Right renal pelvis (tissue), 4 donors: ENCODE measurements around the gene TMBIM6. TPM values are rescaled to one million over a fixed set of nuclear protein-coding genes. Genes with fewer than 3 reads are reported as not detected.
A peak's percentile ranks its signal among the peaks of the same experiment; 100 is the strongest.
"Not testable (repeated sequence)": the region's sequence is repeated elsewhere in the genome, so short reads cannot be mapped to it uniquely, and the experiment has no call there.

ENCODE experiments used
- DNase-seq, 4 donors: peaks; one replicate each; pipeline ENCODE4 v3.0.0-alpha.2; 2013; ENCODE audit warnings: low read depth in 4 of 4, low spot score in 3 of 4, missing footprints in 1 of 4
- polyA plus RNA-seq, 4 donors: library from polyadenylated mRNA; unstranded; fragments of 120-200 nt; gene quantifications; one replicate each; pipeline ENCODE4 v1.2.1, GENCODE V29; 2013; ENCODE audit not compliant: insufficient read length in 4 of 4

TMBIM6 gene, protein sequence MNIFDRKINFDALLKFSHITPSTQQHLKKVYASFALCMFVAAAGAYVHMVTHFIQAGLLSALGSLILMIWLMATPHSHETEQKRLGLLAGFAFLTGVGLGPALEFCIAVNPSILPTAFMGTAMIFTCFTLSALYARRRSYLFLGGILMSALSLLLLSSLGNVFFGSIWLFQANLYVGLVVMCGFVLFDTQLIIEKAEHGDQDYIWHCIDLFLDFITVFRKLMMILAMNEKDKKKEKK
- polyA plus RNA-seq = 100 to 1,000 TPM; 770 to 908 (median 840) TPM

DNA sequence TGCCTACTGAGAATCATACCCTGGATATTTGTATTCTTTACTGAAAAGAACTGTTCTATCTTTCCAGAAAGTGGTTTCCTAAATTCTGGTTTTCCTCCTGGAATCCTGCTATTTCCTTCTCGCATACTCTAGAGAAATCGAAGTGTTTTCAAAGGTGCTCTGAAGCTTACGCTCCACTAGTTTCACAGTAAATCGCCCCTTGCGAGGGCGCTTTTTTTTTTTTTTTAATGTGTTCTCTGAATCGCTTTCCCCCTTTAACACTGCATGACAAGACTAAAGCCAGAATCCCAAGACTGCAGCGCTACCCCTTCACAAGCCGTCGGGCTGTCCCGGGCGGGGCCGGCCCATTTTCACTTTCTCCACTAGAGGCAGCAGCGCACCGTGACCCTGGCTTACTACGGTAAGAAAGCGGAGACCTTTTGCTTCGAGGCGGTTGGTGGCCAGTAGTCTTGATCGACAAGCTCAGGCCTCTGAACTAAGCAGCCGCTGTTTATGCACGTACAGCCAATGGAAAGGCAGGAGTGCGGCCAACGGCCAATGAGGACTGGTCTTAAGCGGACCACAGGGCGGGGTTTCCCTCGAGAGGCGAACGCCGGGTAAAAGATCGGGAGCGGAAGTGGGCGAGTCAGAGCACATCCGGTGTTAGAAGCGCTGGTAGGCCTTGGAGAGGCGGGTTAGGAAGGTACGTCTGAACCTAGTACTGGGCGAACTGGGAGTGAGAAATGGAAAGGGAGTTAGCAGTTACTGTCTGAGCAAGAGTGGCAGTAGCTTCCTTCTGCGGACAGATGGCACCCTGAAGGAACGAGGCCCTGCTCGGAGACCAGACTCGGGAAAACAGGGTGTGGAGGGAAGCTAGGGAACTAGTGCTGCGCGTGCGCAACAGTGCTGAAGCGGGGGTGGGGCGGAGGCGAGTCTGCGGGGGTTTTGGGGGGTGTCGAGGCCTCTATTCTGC lies at the start of gene TMBIM6:
Gene TMBIM6 (plus strand): TSS at position 628 of the 952 bp plus-strand sequence. CDS start 10,937 bp downstream, outside the sequence.
- peak; percentile 99 to 100 (median 99) for DNase-seq

DNA sequence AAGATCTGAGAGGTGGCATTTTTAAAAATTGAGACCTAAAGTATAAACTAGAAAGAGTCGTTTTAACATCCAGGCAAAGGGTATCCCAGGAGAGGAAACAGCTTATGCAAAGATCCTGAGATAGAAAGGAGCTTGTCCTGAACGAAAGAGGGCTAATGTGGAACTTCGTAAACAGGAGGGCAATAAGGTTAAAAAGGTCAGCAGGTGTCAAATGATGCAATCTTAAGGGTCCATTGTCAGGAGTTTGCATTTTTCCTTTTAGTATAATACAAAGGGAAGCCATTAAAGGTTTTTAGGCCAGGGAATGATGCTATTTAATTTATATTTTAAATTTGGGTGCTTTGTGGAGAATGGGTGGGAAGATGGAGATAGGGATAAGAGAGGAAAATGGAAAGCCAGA lies 48.5 kb upstream of the TMBIM6 start:
- no peak for DNase-seq

DNA sequence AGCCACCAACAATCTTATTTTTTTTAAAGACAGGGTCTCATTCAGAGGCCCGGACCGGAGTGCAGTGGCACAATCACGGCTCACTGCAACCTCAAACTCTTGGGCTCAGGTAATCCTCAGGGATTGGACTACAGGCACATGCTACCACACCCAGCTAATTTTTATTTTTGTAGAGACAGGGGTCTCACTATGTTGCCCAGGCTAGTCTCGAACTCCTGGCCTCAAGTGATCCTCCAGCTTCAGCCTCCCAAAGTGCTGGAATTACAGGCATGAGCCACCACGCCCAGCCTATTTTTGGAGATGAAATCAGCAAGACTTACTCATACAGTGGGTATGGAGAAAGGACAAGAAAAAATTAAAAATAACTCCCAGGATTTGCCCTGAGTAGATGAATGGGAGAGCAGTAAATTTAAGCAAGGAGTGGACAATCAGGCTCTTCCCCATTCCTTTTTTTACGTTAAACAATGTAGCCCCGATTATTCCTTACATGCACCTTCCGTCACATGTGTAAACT lies 47.4 kb upstream of the TMBIM6 start:
- DNase-seq = no peak

DNA sequence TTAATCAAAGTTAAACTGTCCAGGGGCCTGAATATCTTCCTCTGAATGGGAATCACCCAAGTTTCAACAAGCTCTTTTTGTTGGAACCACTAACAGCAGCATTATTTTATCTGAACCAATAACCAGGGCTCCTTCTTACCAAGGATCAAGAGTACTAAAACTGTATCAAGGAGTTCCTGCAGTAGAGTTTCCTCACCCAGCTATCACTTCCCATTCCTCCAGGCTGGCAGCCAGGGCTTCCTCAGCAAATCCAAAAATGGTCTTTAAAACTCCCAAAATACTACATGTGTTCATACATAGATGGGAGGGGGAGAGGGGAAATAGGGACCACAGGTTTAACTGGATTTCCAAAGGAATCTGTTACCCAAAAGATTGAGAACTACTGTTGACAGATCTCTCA lies 44.6 kb upstream of the TMBIM6 start:
- DNase-seq = no peak

DNA sequence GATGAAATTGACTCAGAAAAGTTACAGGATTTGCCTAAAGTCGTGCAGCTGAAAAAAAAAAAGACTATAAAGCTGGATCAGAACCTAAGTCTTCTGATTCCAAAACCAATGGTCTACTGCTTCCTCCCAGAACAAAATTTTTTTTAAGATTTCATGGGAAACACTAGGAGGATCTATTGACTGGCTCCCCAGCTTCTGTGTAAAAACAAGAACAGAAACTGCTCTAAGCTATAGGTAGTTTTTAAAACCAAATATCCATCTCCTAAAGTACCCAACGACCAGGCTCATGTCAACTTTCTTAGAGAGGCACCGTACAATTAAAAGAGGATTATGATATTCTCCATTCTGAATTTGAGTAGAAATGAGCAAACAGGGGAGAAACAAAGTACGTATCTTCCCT lies 43.5 kb upstream of the TMBIM6 start:
- no peak for DNase-seq

DNA sequence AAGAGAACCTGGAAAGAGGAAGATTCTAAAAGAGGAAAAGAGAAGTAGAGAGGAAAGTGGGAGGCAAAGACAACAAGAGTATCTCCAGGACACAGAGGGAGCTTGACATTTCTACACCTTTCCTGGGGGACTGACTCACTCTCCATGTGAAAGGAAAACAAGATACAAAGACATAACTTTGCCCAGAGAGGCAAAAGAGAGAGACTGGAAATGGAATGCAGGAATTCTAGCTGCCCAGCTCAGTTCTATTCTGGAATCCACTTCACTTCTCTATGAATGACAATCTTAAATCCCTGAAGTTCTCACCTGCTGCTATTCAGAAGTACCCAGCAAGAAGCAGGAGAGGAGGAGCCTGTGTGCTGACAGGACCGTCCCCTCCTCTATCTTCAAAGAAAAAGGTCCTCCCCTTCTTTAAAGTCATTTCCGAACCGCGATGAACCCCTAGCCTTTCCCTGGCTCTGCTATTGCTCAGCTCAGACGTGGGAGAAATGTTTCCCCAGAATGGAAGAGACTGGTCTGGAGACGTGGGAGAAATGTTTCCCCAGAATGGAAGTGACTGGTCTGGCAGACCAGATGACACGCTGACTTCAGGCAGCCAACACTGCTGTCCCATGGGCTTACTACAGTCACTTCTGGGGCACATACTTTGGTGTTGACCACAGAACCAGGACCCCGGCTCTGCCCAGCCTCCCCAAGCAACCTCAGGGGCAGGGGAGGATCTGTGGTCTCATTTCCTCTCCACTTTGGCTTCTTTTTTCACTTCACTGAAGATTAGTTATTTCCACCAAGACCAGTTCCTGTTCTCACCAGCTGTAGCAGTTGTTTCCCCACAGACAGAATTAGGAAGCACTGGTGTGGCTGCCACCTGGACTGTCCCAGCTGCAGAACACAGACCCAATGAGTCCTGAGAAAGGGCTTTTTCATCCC lies 42.5 kb upstream of the TMBIM6 start:
- DNase-seq = no peak

DNA sequence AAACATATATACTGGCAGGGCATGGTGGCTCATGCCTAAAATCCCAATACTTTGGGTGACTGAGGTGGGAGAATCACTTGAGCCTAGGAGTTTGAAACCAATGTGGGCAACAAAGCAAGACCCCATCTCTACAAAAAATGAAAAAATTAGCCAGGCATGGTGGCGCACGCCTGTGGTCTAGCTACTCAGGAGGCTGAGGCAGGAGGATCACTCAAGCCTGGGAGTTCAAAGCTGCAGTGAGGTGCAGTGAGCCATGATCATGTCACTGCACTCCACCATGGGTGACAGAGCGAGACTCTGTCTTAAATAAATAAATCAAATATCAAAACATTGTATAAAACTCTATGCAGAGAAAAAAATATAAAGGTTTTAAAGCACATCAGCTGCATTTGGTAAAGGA lies 39.3 kb upstream of the TMBIM6 start:
- no peak for DNase-seq

DNA sequence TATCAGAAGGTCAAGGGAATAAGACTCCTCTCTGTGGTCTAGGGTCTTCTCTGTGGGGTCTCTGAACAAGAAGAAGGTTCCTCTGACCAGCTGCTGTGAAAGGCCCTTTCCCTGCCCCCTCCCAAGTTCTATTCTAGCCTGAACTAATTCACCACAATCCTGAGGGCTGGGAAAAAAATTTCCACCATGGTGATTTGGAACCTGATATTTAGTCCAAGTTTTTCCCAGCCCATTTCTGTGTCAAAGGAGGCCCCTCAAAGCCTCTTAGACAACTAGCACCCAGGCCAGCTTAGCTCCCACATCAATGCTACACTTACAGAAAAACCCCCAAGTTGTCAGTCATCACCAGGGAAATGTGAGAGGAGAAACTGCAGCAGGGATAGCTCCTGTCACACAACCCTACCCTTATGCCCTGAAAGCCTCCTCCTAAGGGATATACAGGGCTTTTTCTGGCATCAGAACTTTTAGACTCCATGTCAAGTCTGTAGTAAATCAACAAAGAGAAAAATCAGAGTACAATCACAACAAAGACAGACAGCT lies 38.6 kb upstream of the TMBIM6 start:
- no peak for DNase-seq

DNA sequence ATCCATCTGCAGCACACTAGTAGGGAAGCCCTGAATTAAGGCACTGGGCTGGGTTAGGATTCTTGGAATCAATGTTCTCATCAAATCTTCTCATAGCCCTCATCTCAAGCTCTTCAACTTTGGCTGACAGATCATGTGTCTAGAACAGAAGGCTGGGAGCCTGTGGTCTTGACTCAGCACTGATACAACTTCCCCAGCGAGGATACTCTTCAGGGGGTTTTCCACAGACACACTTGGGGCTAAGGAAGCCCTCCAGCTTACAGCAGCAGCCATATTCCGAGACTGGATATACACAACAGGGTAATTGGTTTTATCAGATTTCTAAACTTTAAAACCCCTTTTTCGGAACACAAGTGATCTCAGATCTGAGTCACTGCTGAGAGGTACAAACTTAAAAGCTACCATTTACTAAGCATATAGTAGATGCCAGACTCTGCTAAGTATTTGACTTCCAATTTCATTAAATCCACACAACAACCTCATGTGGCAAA lies 37.7 kb upstream of the TMBIM6 start:
- no peak for DNase-seq

DNA sequence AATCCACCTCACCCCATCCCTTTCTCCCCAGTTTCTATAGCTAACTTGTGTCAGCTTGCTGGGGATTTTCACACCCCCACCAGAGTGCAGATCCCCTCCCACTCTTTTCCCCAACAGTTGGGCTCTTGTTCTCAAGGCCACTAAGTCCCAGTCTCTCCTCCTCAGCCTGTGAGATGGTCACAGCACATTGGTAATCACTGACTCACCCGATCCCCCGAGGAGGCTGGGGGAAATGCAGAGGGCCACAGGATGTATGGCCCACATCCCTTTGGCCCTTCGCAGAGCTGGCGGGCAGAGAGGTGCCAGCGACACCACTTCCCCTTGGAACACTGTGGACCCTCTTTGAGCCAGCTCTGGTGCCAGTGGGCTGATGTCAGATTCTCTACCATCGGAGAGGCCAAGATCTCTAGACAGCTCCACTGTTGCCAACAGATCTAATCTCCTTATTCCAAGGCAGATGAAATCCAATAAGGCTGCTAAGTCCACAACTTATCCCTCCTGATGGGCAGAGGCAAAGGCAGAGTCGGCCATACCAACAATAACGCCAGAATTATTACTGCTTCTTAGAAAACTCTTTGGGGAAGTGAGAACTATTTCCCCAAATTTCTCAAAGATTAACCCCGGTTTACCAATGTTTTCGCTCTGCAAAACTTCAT lies 35.8 kb upstream of the TMBIM6 start:
- DNase-seq = no peak

DNA sequence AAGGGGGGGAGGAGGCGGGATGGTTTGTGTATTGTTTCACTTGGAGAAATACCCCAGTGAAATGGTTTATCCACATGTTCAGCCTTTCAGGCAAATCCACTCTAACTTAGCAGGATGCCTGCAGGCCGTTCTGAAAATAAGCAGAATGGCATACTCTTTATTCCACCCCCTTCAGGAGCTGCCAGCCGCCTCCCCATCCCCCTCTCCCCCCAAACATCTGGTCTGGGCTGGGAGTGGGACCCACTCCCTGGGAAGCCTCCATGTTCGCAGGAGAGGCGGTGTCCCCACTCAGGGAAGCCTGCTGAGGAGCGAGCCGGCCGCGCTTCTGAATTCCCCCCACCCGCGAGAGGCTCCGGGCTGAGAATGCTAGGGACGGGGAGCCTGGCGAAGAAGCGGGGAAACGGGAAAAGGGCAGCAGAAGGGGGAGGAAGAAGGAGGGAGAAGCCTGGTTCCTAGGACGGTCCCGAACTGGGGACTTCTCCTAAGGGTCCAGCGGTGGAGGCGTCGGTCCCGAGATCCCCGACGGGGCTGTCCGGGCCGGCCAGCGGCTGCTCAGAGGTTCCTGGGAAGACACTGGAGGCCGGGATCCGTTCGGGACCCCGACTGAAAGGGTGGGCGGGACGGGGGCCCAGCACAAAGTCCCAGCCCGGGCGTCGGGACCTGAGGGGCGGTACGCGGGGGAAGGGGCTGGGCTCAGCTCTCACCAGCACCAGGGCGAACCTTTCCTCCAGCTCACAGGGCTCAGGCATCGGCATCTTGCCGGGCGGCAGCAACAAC lies 34.8 kb upstream of the TMBIM6 start:
- peak in 1 of 4 donors; percentile 47 for DNase-seq

DNA sequence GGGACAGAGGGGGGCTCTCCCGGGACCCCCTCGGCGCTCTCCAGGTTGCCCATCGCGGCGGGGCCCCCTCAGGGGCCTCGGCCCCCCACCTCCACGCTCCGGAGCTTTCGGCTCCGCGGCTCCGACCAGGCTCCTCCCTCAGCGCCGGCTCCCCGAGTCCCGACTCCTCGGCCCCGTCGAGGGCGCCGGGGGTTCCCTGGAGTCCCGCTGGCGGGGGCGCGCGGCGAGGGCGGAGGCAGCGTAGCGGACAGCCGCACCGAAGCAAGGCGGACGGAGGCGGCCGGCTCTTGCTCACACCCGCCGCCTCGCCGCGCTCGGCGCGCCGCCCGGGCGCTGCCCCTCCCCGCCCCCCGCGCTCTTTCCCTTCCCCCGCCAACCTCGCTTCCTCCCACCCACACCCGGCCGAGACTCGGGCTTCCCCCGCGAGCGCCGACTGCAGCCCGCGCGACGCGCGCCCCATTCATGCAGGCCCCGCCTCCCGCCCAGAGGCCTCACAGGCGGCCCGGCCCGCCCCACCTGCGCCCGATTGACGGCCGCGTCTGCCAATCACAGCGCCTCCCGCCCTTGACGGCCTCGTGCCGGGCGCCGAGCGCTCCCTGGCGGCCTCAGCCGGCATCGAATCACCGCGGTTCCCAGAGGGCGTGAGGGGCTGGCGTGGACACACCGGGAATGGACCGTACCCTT lies 34.1 kb upstream of the TMBIM6 start, which contains the start of gene FMNL3:
Gene FMNL3 (minus strand): TSS at position 278 of the 684 bp plus-strand sequence. CDS start 225 bp downstream, at position 53.
- DNase-seq = peak; percentile 91 to 93 (median 92)

DNA sequence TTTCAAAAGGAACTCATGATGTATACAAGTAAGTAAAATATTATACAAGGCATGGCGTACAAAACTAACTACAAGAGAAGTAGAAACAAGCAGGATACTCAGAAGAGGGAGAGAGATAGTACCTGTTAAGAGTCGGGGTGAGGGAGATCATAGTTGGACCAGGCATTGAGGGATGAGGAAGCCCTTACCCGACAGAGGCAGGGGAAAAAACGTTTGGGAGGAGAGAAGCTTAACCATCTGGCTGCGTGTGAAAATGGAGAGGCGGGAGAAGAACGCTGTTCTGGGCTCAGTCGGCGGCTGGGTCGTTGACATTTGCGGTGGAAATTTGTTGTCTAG lies 33.6 kb upstream of the TMBIM6 start:
- no peak for DNase-seq

DNA sequence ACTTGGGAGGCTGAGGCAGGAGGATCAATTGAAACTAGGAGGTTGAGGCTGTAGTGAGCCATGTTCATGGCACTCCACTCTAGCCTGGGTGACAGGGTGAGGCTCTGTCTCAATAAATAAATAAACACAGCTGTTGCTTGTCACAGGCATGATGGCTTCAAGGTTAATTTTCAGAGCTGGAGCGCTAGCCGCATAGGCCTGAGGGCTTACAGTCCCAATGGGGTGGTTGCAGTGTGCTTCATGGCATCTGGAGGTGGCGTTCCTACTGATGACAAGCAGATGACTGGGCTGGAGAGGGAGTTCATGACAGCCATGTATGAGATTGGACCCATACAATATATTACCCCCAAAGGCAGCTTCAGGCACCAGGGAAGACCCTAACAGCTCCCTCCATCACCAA lies 32.5 kb upstream of the TMBIM6 start:
- DNase-seq = no peak

DNA sequence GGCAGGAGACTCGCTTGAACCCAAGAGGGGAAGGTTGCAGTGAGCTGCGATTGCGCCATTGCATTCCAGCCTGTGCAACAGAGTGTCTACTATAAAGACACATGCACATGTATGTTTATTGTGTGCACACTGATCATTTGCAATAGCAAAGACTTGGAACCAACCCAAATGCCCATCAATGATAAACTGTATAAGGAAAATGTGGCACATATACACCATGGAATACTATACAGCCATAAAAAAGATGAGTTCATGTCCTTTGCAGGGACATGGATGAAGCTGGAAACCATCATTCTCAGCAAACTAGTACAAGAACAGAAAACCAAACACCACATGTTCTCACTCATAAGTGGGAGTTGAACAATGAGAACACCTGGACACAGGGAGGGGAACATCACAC lies 27.4 kb upstream of the TMBIM6 start:
- not testable (repeated sequence) for DNase-seq

DNA sequence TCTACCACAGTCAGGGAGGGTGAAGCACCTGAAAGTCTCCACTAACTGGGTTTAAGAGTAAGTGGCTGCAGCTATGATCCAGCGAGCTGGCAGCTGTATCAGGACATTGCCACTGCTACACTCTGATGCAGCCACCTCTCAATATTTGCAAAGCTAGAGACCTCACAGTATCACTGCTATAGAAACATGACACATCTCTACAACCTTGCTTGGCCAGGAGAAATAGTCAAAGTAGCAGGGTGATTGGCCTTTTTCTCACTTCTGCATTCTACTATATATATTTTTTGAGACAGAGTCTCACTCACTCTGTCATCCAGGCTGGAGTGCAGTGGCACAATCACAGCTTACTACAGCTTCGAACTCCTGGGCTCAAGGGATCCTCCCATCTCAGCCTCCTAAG lies 24.8 kb upstream of the TMBIM6 start:
- no peak for DNase-seq

DNA sequence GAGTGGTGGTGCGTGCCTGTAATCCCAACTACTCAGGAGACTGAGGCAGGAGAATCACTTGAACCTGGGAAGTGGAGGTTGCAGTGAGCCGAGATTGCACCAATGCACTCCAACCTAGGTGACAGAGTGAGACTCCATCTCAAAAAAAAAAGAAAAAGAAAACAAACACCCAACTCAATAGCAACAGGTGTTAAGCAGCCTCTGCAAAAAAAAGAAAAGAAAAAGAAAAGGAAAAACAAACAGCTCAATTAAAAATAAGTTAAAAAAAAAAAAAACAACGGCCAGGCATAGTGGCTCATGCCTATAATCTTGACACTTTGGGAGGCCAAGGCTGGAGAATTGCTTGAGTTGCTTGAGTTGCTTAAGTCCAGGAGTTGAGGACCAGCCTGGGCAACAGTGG lies 23.6 kb upstream of the TMBIM6 start:
- DNase-seq = not testable (repeated sequence)

DNA sequence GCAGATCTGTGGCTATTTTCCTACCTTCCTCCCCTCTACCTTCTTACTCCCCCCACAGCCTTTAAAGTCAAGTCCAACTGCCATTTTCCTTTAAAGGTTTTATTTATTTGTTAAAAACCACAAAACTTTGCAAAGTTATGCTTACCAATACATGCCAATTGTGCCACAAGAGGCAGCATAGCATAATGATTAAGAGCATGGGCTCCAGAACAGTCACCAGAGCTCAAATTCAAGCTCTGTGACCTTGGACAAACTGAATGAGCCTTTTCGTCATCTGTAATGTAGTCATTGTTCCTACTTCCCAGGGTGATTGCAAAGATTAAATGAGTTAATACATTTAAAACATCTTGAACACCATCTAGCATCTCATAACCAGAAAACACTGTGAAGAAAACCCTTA lies 21.1 kb upstream of the TMBIM6 start:
- DNase-seq = no peak
